MCF 10A (cell line): ENCODE measurements around the gene CLNK. TPM values are rescaled to one million over a fixed set of nuclear protein-coding genes. Genes with fewer than 3 reads are reported as not detected.

Experiments
- BruUV-seq: library from RNA; stranded (reverse); fragments of 400-500 nt; replicated peaks from 2 replicates; lab custom pipeline; 2021; lab: Mats Ljungman, UMichigan
- CTCF ChIA-PET: fragments of 300-600 bp; sonication (Branson Sonifier 250); formaldehyde crosslinking; extraction: SDS; loops from one replicate; lab custom pipeline; 2021; ENCODE audit warnings: antibody characterized with exemption, inconsistent platforms; lab: Yijun Ruan, JAX
- POLR2A ChIA-PET: fragments of 300-600, 350-650 bp; sonication (Branson Sonifier 250); formaldehyde crosslinking; extraction: SDS; loops from one replicate; lab custom pipeline; 2020; ENCODE audit warnings: antibody characterized with exemption, inconsistent platforms; lab: Yijun Ruan, JAX
- DNase-seq: peaks from one replicate; pipeline ENCODE4 v3.0.0-alpha.2; 2018; ENCODE audit not compliant: unreplicated experiment
- H3K27ac Mint-ChIP-seq: one replicate; pipeline ENCODE4 v1.8.0; 2022; ENCODE audit warnings: mild to moderate bottlenecking, low read depth, mixed read lengths; ENCODE audit not compliant: unreplicated experiment
- H3K27me3 Mint-ChIP-seq: one replicate; pipeline ENCODE4 v1.8.0; 2022; ENCODE audit warnings: mixed read lengths; ENCODE audit not compliant: insufficient read depth, unreplicated experiment
- H3K36me3 Mint-ChIP-seq: one replicate; pipeline ENCODE4 v1.8.0; 2022; ENCODE audit warnings: mild to moderate bottlenecking, moderate library complexity, mixed read lengths; ENCODE audit not compliant: insufficient read depth, unreplicated experiment
- H3K4me1 Mint-ChIP-seq: one replicate; pipeline ENCODE4 v1.8.0; 2022; ENCODE audit warnings: mixed read lengths; ENCODE audit not compliant: insufficient read depth, unreplicated experiment
- H3K4me3 Mint-ChIP-seq: one replicate; pipeline ENCODE4 v1.8.0; 2022; ENCODE audit warnings: mild to moderate bottlenecking, moderate library complexity, mixed read lengths; ENCODE audit not compliant: unreplicated experiment
- H3K9me3 Mint-ChIP-seq: one replicate; pipeline ENCODE4 v1.8.0; 2022; ENCODE audit warnings: mixed read lengths; ENCODE audit not compliant: unreplicated experiment
- CTCF ChIP-seq: fragments of 200-600 bp; IDR thresholded peaks from one replicate; pipeline ENCODE4 v1.8.0; 2022; ENCODE audit warnings: antibody characterized with exemption, mild to moderate bottlenecking; ENCODE audit not compliant: unreplicated experiment
- intact Hi-C: fragments of 100-400 bp; cut with micrococcal nuclease; formaldehyde crosslinking; loops from 2 replicates; pipeline ENCODE4 v1.14.1; 2022
- total RNA-seq: library from RNA; stranded (reverse); gene quantifications from 2 replicates; pipeline ENCODE4 v1.2.3, GENCODE V29; 2022

The CLNK gene
- total RNA-seq, 1 experiment from 2014 or later = not detected

DNA sequence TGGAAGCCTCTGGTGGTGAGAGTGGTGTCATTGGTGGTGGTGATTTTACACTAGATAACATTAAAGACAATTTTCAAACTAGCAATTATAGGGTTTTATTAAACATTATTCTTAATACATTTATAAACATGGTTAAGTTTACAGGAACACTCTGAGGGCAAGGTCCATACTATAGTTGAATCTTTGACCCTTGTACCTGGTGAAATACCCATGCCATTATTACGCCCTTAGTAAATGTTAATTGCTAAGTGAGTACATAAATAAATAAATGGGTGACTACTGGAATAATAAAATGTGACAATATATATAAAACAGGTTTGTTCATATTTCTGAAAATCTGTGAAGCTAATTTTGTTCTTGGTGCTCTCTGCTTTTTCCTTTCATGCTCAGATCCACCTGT, 13.6 kb upstream of the CLNK start:
- H3K4me3 Mint-ChIP-seq = no peak overlapping the region
- CTCF ChIA-PET = no interaction called here

DNA sequence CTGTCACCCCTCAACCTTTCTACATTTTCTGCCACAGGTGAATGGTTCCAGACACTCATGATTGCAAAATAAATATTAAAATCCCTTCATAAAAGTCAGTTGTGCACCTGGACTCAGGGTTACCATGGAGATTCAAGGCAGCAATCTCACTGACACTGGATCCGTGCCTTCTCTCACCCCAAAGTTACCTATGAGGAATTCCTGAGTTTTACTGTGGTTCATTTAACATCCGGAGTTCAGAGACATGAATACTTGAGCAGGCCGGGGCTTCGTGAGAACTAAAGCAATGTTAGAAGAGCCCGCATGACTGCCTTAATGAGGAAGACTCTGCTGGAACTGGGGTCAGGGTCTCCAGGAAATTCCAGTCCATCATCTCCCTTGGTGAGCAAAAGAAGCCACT, 12.5 kb upstream of the CLNK start:
- DNase-seq = no peak
- no peak for TF ChIP-seq CTCF
- H3K4me3 Mint-ChIP-seq = no peak overlapping the region
- no peak overlapping the region for H3K27ac Mint-ChIP-seq
- no peaks in the 10 kb centered on the region for H3K36me3 Mint-ChIP-seq
- no peaks in the 10 kb centered on the region for H3K27me3 Mint-ChIP-seq
- ChIA-PET CTCF (no interaction called here), POLR2A (no interaction called here)
- H3K4me1 Mint-ChIP-seq = no peaks in the 10 kb centered on the region
- intact Hi-C loops = no loop called here
- BruUV-seq = no TSS peak
- peaks cover 32% of the 10 kb centered on the region for H3K9me3 Mint-ChIP-seq

More for the DNA sequence above, 13.6 kb upstream of the CLNK start:
- no peaks in the 10 kb centered on the region for H3K4me1 Mint-ChIP-seq
- intact Hi-C loops = no loop called here
- POLR2A ChIA-PET = no interaction called here
- DNase-seq = no peak
- H3K36me3 Mint-ChIP-seq = no peaks in the 10 kb centered on the region
- BruUV-seq = no TSS peak
- H3K27ac Mint-ChIP-seq = no peak overlapping the region
- no peaks in the 10 kb centered on the region for H3K27me3 Mint-ChIP-seq
- no peak for TF ChIP-seq CTCF
- peaks cover 23% of the 10 kb centered on the region for H3K9me3 Mint-ChIP-seq

DNA sequence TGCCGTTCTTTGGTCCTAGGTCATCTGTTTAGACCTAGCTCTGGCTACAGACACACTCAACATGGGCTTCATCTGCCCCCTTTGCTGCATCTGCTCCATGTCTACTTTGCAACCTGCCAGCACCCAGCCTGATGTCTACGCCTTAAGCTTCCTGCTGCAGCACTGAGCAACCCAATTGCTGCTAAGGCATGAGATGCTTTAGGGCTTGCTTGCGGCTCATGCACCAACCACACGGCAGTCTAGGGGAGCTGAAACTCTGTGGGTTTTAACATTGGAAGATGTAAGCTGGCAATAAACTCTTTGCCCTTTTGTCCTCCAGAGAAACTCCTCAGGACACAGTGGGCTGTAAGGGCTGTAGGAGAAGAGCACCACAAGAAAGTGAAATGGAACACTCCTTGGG, 11.7 kb upstream of the CLNK start:
- no peaks in the 10 kb centered on the region for H3K27me3 Mint-ChIP-seq
- H3K27ac Mint-ChIP-seq = no peak overlapping the region
- intact Hi-C loops = no loop called here
- no peak overlapping the region for H3K4me3 Mint-ChIP-seq
- peaks cover 37% of the 10 kb centered on the region for H3K9me3 Mint-ChIP-seq
- TF ChIP-seq CTCF = no peak
- POLR2A ChIA-PET = no interaction called here
- no peak for DNase-seq
- H3K36me3 Mint-ChIP-seq = no peaks in the 10 kb centered on the region
- no peaks in the 10 kb centered on the region for H3K4me1 Mint-ChIP-seq
- CTCF ChIA-PET = interaction anchor here (1.4 kb wide), 1 partner anchor 11 kb away, joined by 8 read pairs; the partner anchor contains the start of gene CLNK
- no TSS peak for BruUV-seq

- Mint-ChIP-seq H3K4me3 (no peak overlapping the region), H3K27me3 (no peaks in the 10 kb centered on the region), H3K9me3 (peaks cover 45% of the 10 kb centered on the region), H3K4me1 (no peaks in the 10 kb centered on the region), H3K36me3 (no peaks in the 10 kb centered on the region), H3K27ac (no peak overlapping the region)
- DNase-seq = no peak
- BruUV-seq = no TSS peak
- CTCF ChIA-PET = no interaction called here
- POLR2A ChIA-PET = no interaction called here
- intact Hi-C loops = no loop called here
- TF ChIP-seq CTCF = no peak
These were observed 10.3 kb upstream of the CLNK start for GRCh38 chr4:10694828-10695209.
